GM21825 (cell line): ENCODE data around the gene FLT4.
"Not testable (repeated sequence)": the region's sequence is repeated elsewhere in the genome, so short reads cannot be mapped to it uniquely, and the experiment has no call there.

ENCODE experiments used
- ATAC-seq: cut with Tn5 transposase; IDR thresholded peaks from one replicate; pipeline ENCODE4 v1.9.1; 2021; ENCODE audit warnings: mild to moderate bottlenecking, moderate library complexity; ENCODE audit not compliant: unreplicated experiment

The FLT4 gene

DNA sequence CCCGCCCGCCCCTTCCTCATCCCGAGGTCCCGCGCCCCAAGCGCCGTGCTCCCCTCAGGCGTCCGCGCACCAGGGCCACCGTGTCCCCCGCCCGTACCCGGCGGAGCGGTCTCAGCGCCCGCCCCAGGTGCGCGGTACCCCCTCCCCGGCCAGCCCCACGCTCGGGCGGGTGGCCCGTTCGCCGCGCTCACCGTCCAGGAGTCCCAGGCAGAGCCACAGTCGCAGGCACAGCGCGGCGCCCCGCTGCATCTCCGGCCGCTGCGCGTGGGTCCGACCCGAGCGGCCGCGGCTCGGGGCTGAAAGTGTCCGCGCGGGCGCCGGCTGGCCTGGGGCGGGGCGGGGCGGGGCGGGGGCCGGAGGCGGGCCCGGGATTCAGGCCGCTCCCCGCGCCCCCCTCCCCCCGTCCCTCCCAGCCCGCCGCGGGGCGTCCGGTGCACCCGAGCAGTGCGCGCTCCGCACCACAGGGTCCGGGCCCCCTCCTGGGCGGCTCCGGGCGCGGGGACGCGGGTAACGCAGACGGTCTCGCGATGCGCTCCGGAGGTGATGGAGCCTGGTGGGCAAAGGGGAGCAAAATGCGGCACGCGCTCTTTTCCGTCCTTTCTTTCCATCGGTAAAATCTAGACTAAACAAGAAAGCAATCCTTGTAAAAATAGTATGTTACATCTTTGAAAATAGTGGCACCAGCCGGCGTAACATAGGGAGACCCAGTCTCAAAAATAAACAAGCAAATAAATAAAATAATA lies at the start of gene FLT4:
Gene FLT4 (minus strand): TSS at position 304 of the 743 bp plus-strand sequence. CDS start 55 bp downstream, at position 249.
- no peak for ATAC-seq

DNA sequence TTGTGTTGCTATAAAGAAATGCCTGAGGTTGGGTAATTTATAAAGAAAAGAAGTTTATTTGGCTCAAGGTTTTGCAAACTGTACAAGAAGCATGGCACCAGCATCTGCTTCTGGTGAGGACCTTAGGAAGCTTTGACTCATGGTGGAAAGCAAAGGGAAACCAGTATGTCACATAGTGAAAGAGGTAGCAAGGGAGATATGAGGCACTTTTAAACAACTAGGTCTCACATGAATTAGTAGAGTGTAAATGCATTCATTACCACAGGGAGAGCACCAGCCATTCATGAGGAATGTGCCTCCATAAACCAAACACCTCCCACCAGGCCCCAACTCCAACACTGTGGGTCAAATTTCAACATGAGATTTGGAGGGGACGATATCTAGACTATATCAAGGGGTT lies 49.6 kb upstream of the FLT4 start:
- no peak for ATAC-seq

DNA sequence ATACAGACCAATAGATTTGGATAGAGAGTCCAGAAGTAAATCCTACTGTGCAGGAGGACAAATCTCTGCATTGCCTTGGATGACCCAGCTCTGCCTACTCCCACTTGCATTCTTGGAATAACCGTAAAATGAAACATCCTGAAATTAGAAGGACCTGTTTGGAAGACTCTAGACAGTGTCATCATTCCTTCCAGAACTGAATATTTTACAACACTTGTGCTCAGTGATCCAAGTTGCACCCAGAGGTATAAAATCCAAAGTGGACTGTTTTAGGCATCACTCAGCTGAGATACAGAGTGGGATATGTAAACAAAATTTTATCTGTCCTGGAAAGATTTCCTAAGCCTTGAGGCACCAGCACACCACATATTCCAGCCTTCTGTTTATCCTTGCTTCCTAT lies 46.7 kb upstream of the FLT4 start:
- ATAC-seq, result no peak

DNA sequence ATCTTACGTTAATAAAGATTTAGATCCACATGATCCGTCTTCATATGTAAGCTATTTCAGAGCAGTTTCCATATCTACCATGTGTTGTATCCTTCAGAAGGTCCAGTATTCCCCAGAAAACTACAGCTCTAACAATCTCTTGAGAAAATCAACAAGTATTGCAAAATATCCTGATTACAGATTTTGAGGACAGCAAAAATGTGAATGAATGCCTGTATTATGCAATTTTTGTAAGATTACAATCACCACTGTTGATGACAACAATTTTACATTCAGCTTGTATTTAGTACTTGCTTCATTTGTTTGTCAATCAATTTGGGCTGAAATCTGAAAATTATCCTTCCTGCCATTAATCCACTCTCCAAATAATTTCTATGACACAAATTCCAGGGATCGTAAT lies 43.0 kb upstream of the FLT4 start:
- ATAC-seq, result no peak

DNA sequence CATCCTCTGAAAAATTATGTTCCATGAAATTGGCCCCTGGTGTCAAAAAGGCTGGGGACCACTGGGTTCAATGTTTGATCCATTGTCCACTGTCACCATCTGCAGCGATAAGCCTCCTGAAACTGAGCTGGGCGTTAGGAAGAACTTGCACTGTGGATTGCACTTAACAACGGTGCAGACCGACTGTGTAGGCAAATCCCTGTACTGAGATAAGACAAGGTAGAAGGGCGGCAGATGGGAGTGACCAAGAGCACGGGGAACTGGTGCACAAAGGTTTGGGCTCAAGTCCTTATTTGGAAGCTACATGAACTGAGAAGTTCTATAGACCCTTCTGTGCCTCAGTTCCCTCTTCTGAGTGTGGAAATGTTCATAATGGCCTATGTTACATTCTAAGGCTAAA lies 41.6 kb upstream of the FLT4 start:
- no peak for ATAC-seq

DNA sequence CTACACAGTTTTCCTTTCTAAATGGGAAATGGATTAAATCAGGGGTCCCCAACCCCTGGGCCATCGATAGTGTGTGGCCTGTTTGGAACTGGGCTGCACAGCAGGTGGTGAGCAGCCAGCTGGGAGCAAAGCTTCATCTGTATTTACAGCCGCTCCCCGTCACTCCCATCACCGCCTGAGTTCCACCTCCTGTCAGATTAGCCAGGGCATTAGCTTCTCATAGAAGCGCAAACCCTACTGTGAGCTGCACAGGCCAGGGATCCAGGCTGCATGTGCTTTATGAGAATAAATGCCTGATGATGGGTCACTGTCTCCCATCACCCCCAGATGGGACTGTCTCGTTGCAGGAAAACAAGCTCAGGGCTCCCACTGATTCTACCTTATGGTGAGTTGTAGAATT lies 41.2 kb upstream of the FLT4 start:
- ATAC-seq, result no peak

DNA sequence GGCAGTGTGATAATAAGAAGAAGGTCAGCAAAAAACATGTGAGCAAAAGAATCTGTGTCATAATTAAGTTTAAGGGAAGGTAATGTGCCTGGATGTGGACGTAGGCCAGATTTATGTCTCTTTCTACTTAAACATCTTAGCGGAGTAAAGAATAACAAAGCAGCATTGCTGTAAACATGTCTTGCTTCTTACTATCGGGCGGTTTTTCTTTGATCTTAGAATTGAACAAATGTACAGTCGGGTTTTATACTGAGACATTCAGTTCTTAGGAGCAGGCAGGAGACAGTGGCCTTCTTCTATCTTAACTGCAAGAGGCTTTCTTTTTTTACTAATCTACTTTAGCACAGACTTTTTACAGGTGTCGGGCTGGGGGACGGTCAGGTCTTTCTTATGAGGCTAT lies 40.4 kb upstream of the FLT4 start:
- no peak for ATAC-seq

DNA sequence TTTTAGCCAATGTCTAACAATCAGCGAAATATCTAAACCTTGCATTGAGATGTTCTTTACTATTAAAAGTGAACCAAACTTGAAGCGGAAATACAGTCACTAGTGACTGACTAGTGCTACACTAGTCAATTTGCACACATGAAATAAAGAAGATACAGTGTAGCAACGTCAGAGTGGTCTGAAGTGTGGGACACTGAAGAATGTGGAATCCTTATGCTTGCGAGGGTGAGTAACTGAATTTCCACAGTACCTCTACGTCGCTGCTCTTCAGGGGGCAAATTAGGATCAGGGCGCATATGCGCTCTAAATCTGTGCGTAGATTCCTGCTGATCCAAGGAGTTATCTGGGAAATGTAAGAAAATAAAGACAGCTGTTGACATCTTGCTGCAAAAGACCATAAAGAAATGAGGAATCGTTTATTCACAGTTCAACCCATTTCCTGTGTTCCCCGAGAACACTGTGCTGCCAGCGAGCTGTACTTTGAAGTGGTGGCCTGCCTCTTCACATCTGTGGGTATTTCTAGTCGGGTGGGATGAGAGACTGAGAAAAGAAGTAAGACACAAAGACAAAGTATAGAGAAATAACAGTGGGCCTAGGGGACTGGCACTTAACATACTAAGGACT lies 39.8 kb upstream of the FLT4 start:
- no peak for ATAC-seq

DNA sequence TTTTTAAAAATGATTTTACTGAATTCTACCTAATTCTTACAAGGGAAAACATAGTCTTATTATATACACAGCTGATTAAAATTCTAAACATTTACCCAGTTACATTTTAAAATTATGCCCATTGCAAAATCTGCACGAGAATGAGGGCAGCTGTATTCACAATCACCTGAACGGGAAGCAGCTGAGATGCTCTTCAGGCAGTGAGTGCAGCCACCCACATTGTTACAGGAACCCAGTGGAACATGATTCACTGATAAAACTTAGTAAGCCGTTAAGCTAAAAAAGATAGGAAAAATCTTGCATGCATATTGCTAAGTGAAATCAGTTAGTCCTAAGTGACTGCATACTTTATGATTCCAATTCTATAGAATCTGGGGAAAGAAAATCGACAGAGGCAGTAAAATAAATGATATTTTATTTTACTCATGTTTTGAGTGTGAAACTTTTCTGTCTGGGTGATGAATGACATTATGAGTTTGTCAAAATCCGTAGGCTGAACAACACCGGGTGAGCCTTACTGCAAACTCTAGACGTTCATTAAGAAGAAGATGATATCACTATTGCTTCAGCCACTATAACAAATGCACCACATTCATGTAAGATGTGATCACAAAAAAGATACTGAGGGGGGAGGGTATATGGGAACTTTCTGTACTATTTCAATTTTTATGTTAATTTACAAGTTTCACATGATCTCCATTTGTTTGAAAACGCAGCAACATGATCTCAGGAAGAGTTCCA lies 39.1 kb upstream of the FLT4 start:
- ATAC-seq, result no peak

DNA sequence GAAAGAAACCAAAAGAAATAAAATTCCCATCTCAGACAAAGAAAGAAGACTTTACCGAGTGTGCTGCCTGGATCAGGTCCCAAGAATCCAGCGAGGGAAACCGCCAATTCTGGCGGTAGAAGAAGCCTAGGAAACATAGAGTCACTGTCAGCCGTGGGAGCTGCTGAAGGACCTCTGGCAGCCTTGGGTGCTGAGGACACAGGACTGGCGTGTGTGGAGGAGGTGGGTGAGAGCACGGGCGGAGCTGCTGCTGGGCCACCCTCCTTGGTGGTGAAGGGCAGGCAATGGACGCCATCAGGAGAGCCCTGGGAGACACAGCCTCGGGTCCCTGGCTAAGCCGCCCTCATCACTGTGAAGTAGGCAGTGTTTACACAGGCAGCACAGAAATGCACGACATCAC lies 37.4 kb upstream of the FLT4 start:
- ATAC-seq, result not testable (repeated sequence)

DNA sequence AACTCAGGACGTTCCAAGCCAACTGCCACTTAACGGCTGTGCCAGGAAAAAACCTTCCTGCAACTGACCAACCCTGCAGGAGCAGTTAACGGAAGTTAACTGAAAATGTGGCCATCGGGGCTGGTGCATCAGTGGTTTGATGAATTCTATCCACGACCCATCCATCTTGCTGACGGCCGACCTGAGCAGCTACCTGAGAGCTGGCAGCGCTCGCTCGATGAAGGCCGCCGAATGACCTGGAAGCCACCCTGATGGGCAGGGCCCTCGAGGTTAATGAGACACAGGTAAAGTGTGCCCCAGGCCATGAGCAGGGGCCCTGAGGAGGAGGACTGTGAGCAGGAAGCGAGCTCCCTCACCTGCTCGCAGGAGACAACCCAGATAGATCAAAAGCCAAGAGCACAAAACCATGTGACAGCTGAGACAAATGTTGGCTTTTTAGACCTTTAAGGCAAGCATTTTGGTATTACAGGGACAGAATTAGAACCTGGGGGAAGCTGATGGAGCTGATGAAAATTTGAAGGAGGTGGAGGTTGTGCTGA lies 35.3 kb upstream of the FLT4 start:
- no peak for ATAC-seq

DNA sequence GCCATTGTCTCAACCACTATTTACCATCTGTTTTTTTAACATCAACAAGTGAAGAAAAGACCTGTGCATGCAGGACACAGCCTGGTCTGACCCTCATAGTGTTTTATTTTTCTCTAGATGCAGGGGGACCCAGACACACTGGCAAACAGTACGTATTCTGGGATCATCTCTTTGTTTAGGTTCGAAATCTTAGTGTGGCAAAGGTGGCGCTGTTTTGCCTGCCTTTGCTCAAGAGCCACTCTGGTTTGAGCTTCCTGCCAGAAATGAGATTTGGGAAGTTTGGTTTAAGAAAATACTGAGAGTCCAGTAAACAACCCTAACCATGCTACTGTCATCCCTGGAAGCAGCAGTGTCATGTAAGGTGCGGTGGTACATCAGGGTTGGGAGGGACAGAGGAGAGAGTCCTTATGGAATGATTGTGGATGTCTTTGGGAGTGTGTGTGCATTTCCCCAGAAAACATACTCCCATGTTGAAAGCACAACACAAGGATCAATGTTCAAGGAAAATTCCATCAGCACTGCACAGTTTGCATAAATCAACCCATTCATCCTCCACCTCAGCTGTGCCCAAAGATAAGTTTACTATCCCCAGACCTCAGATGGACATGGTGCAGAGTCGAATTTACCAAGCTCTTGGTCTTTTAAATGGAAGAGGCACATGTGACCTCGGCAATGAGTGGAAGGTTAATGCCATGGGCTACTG lies 34.0 kb upstream of the FLT4 start:
- ATAC-seq, result no peak

DNA sequence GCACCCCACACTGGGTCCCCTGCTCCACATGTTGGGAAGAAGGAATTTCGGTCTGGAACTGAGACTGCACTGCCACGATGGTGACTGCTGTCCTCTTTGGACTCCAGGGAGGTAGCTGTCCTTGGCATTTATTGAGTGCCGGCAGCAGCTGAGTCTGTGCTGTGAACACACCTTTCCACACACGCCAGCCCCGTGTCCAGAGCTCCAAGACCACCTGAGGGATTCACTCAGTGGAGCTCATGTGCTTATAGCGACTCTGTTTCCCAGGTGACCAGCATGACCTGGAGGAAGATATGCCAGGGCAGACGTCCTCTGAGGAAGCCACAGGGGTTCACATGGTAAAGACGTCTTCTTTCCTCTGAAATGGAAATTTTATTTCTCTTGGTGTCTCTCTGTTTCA lies 33.2 kb upstream of the FLT4 start:
- no peak for ATAC-seq

DNA sequence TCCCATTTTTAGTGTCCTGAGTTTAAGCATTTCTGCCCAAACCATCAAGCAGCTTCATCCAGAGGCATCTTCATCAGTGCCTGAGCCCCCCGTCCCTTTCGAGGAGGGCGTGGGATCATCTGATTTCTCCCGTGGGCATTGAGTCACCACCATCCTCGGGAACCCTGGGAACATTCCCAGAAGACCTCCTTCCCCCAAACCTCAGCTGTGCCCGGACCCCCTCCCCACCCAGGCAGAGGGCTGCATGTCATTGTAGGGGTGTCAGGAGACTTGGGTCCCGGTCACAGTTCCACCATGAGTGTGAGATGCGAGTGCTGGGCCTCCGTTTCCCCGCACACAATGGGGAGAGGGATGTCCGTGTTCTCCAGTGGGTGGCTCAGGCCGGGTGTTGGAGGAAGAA lies 32.6 kb upstream of the FLT4 start:
- not testable (repeated sequence) for ATAC-seq

DNA sequence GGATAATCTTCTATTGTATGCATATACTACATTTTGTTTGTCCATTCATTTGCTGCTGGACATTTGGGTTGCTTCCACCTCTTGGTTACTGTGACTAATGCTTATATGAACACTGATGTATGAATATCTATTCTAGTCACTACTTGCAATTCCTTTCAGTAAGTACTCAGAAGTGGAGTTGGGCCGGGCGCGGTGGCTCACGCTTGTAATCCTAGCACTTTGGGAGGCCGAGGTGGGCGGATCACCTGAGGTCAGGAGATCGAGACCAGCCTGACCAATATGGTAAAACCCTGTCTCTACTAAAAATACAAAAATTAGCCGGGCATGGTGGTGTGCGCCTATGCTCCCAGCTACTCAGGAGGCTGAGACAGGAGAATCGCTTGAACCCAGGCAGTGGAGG lies 28.9 kb upstream of the FLT4 start:
- ATAC-seq, result not testable (repeated sequence)

DNA sequence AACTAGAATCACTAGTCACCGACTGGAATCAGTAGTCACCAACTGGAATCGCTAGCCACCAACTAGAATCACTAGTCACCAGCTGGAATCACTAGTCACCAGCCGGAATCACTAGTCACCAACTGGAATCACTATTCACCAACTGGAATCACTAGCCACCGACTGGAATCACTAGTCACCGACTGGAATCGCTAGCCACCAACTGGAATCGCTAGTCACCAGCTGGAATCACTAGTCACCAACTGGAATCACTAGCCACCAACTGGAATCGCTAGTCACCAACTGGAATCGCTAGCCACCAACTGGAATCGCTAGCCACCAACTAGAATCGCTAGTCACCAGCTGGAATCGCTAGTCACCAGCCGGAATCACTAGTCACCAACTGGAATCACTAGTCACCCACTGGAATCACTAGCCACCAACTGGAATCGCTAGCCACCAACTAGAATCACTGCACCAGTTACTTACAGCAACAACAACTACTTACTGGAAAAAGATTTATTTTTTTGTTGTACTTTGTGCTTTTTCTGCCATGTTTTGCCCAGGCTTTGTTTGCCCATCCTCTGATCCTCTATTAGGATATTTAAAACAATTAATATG lies 25.7 kb upstream of the FLT4 start:
- ATAC-seq, result no peak

DNA sequence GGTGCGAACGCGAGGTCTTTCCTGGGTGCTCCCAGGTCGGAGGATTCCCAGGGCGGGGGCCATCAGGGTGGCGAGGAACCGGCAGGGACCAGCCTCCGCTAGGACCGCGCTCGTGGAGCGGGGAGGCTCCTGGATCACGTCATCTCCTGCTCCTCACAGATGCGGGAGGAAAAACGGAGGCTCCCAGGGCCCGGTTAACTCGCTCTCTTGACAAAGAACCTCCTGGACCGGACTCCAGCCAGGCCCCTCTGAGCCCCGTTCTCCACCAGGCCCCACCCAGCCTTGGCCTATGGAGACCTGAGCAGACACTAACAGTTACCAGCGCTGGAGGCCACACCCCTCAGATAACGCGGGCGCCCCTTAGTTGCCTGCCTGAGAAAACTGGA lies 24.7 kb upstream of the FLT4 start:
- ATAC-seq, result not testable (repeated sequence)

DNA sequence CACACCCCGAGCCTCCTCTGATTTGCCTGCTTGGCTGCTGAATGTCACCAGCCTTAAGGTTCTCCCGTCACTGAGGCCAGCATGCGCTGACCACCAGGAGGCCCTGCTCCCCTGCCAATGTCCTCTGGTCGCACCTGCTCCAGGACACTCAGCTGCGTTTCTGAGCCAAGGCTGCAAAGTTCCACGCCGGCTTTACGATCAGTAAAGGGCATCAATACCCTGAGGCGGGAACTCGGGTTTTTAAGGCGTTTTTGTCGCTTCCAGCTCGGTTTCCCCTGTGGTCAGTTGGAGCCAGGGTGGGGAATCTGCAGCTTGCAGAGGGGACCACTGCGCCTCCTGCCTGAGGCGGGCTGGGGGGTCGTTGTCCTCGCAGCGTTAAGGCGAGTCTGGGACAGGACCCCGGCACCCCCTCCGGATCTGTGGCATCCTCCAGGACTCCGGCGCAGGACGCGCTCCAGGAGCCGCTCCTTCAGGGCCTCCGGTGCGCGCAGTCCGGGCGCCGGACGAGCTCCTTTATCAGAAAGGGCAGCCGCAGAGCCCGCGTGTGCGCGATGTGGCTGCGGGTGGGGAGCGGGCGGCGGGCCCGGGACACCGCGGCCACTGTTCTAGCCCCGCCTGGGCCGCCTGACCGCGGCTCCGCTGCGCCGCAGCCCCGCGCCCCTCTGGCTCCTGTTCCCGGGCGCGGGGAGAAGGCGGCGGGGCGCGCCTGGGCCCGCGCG lies 24.1 kb upstream of the FLT4 start:
- ATAC-seq, result no peak

DNA sequence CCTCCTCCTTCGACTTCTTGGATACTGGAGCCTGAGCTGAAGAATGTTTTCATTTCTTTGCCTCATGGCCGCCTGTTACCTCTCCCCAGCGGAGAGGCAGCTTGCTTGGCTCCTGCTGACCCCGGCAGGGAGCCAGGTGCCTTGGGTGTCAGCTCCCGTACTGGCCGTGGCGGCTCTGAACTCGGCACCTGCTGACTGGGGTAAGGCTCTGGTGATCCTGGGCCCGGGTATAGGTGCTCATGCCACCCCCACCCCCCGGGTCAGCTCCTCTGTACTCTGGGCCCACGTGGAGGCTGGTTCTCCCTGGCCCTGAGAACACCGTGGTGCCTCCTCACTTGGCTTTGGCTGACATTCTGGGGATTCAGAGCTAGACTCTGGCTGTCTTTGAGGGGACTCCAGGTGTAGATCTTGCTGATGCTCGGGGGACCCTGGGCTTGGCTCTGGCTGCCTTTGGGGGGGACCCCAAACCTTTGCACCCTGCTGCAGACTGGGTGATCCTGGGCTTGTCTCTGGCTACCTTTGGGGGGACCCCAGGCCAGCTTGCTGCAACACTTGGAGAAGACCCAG lies 22.6 kb upstream of the FLT4 start:
- not testable (repeated sequence) for ATAC-seq
